ENCODE data around the gene PCDH8.

GRCh38 chr13:52845766-52846566 lies 2.5 kb downstream of the PCDH8 start:
- TF ChIP-seq IRF2 (CRISPR knock-in tag; IDR thresholded peaks at IDR 0.05; ENCODE audit: borderline replicate concordance, low read depth), result no peak
- peak; percentile 30; the same call in 1 of the 2 replicates for TF ChIP-seq USF2 (CRISPR knock-in tag; IDR thresholded peaks at IDR 0.05)
- no peak; the same call in 1 of the 2 replicates for TF ChIP-seq ATF3 (CRISPR knock-in tag; conservative IDR thresholded peaks at IDR 0.05)
- peak; percentile 11; the same call in 1 of the 2 replicates for TF ChIP-seq CTCF (IDR thresholded peaks at IDR 0.05)
- TF ChIP-seq TCF7 (CRISPR knock-in tag; IDR thresholded peaks at IDR 0.05; ENCODE audit: low read depth), result no peak; the same call in 1 of the 2 replicates
- peak; percentile 67; the same call in 1 of the 2 replicates for TF ChIP-seq USF1 (CRISPR knock-in tag; IDR thresholded peaks at IDR 0.05)
- TF ChIP-seq RELA (CRISPR knock-in tag; IDR thresholded peaks at IDR 0.05; ENCODE audit: borderline replicate concordance), result peak; percentile 86; the same call in 1 of the 2 replicates
- peak; percentile 91 for TF ChIP-seq ETV6 (CRISPR knock-in tag; IDR thresholded peaks at IDR 0.05)
- peak; percentile 27; the same call in 1 of the 2 replicates for TF ChIP-seq CREM (CRISPR knock-in tag; IDR thresholded peaks at IDR 0.05)
- TF ChIP-seq NR1H2 (CRISPR knock-in tag; IDR thresholded peaks at IDR 0.05), result peak; percentile 64; the same call in 1 of the 2 replicates
- TF ChIP-seq ZNF425 (CRISPR knock-in tag; conservative IDR thresholded peaks at IDR 0.05), result no peak
- peak; percentile 47; the same call in 1 of the 2 replicates for TF ChIP-seq ESRRA (CRISPR knock-in tag; IDR thresholded peaks at IDR 0.05; ENCODE audit: borderline replicate concordance)
- no peak for TF ChIP-seq ZNF263 (CRISPR knock-in tag; IDR thresholded peaks at IDR 0.05; ENCODE audit: low read depth)
